ACC112 (cell line): ENCODE data around the gene SORCS3.

Source experiments
- H2AFZ ChIP-seq: fragments of 200-600 bp; sonication (generic); one replicate; pipeline ENCODE4 v1.6.0; 2017; ENCODE audit warnings: antibody characterized with exemption, low read length; ENCODE audit not compliant: unreplicated experiment
- H3K27ac ChIP-seq: fragments of 200-600 bp; sonication (generic); 2 replicates; pipeline ENCODE4 v1.5.1; 2014; ENCODE audit warnings: low read depth, mild to moderate bottlenecking, antibody characterized with exemption, low read length, moderate library complexity
- H3K27me3 ChIP-seq: fragments of 200-600 bp; sonication (generic); 2 replicates; pipeline ENCODE4 v1.6.1; 2014; ENCODE audit warnings: mild to moderate bottlenecking, antibody characterized with exemption, low read length, moderate library complexity, mixed read lengths; ENCODE audit not compliant: insufficient read depth
- H3K36me3 ChIP-seq: fragments of 200-600 bp; sonication (generic); 2 replicates; pipeline ENCODE4 v1.6.1; 2016; ENCODE audit warnings: mild to moderate bottlenecking, antibody characterized with exemption, low read length, moderate library complexity, mixed read lengths; ENCODE audit not compliant: insufficient read depth
- H3K4me1 ChIP-seq: fragments of 200-600 bp; sonication (generic); one replicate; pipeline ENCODE4 v1.6.1; 2016; ENCODE audit warnings: low read length, mixed read lengths; ENCODE audit not compliant: insufficient read depth, unreplicated experiment, control insufficient read depth
- H3K4me3 ChIP-seq: fragments of 200-600 bp; sonication (generic); 2 replicates; pipeline ENCODE4 v1.5.1; 2014; ENCODE audit warnings: mild to moderate bottlenecking, low read depth, low read length
- H3K79me2 ChIP-seq: fragments of 200-600 bp; sonication (generic); one replicate; pipeline ENCODE4 v1.6.0; 2016; ENCODE audit warnings: low read length; ENCODE audit not compliant: control insufficient read depth, unreplicated experiment, insufficient read depth

Gene SORCS3

GRCh38 chr10:104734433-104734832 lies 93.3 kb downstream of the SORCS3 start:
- no peak overlapping the region for H3K27ac ChIP-seq
- no peaks in the 10 kb centered on the region for H3K4me1 ChIP-seq
- no peak overlapping the region for H2AFZ ChIP-seq
- H3K79me2 ChIP-seq, result no peaks in the 10 kb centered on the region
- H3K27me3 ChIP-seq, result no peaks in the 10 kb centered on the region
- H3K36me3 ChIP-seq, result no peaks in the 10 kb centered on the region
- H3K4me3 ChIP-seq, result no peak overlapping the region

DNA sequence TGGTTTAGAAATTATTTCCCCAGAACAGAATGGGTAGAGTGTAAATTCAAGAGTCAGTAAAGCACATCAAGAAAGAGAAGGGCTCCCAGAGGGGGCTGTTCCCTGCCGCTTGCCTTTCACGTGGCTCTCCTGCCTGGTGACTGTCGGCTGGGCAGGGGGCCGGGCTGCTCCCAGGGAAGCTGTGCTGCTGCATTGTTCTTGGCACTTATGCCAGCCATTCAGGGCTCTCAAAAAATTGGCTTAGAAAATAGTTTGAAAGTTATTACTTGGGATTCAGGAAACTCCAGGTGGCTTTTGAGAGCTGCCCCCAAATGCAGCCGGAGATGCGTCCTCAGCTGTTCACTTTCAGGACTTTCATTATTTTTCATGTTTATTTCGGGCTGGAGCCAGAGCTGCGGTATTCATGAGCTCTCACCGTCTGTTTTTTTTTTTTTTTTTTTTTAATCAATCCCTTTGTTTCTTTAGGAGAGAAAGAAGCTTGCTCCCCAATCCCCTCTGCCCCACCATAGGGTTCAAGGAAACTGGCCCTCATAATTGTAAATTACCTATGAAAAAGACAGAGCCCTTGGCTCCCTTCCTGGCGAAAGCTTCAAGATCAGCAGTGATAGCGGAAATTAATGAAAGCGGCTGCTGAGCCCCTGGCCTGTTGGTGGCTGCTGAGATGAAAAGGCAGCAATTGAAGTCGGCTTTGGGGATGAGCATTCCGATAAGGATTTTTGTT lies 94.1 kb downstream of the SORCS3 start:
- Histone ChIP-seq H3K4me3 (no peak overlapping the region), H3K4me1 (no peaks in the 10 kb centered on the region), H3K27me3 (no peaks in the 10 kb centered on the region), H3K27ac (no peak overlapping the region), H3K36me3 (no peaks in the 10 kb centered on the region), H2AFZ (no peak overlapping the region), H3K79me2 (no peaks in the 10 kb centered on the region)

- no peak overlapping the region for H2AFZ ChIP-seq
Observed at GRCh38 chr10:104735757-104736391, 94.8 kb downstream of the SORCS3 start.

DNA sequence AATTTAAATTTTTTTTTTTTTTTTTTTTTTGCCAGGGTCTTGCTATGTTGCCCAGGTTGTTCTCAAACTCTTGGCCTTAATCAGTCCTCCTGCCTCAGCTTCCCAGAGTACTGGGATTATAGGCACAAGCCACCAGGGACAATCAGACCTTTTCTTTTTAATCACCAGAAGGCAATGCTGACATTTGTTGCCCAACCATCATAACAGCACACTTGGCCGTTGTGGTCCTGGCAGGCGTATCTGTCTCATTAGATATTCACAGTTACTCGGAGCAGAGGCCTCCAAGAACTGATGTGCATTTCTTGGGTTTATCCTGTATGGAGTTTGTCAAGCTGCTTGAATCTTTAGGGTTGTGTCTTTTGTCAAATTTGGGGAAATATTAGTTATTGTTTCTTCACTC lies 100.0 kb downstream of the SORCS3 start:
- Histone ChIP-seq H2AFZ (no peak overlapping the region), H3K36me3 (no peaks in the 10 kb centered on the region), H3K27me3 (no peaks in the 10 kb centered on the region), H3K79me2 (no peaks in the 10 kb centered on the region), H3K4me3 (no peak overlapping the region), H3K27ac (no peak overlapping the region), H3K4me1 (no peaks in the 10 kb centered on the region)

More at GRCh38 chr10:104735757-104736391, 94.8 kb downstream of the SORCS3 start:
- Histone ChIP-seq H3K27ac (no peak overlapping the region), H3K36me3 (no peaks in the 10 kb centered on the region), H3K4me3 (no peak overlapping the region), H3K27me3 (no peaks in the 10 kb centered on the region), H3K4me1 (no peaks in the 10 kb centered on the region), H3K79me2 (no peaks in the 10 kb centered on the region)

GRCh38 chr10:104744052-104744451 lies 103.0 kb downstream of the SORCS3 start:
- H2AFZ ChIP-seq, result no peak overlapping the region
- no peaks in the 10 kb centered on the region for H3K36me3 ChIP-seq
- no peaks in the 10 kb centered on the region for H3K27me3 ChIP-seq
- H3K27ac ChIP-seq, result no peak overlapping the region
- H3K4me1 ChIP-seq, result no peaks in the 10 kb centered on the region
- no peaks in the 10 kb centered on the region for H3K79me2 ChIP-seq
- H3K4me3 ChIP-seq, result no peak overlapping the region

DNA sequence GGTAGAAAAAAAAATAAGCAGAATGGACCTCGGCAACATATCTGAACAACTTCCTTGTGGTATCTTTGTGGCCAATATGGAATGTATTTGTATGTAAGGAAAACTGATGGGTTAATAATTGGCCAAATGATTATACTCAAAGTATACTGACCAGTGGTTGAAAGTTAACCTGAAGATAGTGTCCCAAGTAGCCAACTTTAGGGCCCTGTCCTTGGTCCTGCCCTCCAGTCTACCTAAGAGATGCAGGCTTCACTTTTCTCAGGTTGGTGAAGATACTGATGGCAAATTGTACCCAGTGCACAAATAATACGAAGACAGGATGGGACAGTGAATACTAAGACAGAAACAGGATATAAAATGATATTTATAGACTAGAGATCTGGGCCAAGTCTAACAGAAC lies 109.2 kb downstream of the SORCS3 start:
- no peaks in the 10 kb centered on the region for H3K36me3 ChIP-seq
- no peak overlapping the region for H3K27ac ChIP-seq
- no peak overlapping the region for H2AFZ ChIP-seq
- H3K4me1 ChIP-seq, result no peaks in the 10 kb centered on the region
- no peaks in the 10 kb centered on the region for H3K79me2 ChIP-seq
- no peaks in the 10 kb centered on the region for H3K27me3 ChIP-seq
- H3K4me3 ChIP-seq, result no peak overlapping the region

GRCh38 chr10:104762793-104763192 lies 121.7 kb downstream of the SORCS3 start:
- no peaks in the 10 kb centered on the region for H3K27me3 ChIP-seq
- H3K79me2 ChIP-seq, result no peaks in the 10 kb centered on the region
- no peak overlapping the region for H2AFZ ChIP-seq
- no peak overlapping the region for H3K27ac ChIP-seq
- H3K4me1 ChIP-seq, result no peaks in the 10 kb centered on the region
- H3K36me3 ChIP-seq, result no peaks in the 10 kb centered on the region
- H3K4me3 ChIP-seq, result no peak overlapping the region

DNA sequence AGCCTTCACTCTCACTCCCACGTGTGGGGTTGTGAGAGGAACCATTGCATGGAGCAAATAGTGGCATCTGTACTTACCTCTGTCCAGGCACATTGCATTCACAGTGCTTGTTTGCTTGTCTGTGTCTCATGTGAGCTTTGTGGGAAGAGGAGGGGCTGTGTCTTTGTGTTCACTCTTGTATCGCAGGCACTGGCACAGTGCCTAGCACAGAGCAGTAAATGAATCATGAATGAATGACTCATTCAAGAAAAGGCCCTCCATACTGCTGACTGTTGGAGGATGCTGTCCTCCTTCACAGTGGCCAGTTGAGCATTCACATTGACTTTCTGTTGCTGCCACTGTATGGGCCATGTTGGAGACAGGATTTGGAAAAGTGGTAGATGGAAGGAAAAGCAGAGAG lies 125.3 kb downstream of the SORCS3 start:
- H3K79me2 ChIP-seq, result no peaks in the 10 kb centered on the region
- no peak overlapping the region for H3K27ac ChIP-seq
- no peaks in the 10 kb centered on the region for H3K36me3 ChIP-seq

DNA sequence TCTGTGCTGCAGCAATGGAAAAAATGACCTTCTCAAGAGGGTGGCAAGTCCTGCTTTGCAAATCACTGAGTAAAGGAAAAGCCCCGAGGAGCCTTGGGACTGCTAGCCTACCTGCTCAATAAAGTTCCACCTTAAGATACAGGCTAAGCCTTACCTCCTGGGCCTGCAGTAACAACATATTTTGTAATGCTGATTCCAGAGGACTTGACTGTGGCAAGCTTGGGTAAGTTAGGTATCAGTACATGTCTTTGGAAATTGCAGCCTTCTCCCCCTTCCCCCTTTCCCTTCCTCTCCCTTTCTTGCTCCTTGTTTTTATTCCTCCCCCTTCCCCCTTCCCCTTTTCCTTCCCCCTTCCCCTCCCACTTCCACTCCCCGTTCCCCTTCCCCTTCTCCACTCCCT lies 126.2 kb downstream of the SORCS3 start:
- Histone ChIP-seq H2AFZ (no peak overlapping the region), H3K36me3 (no peaks in the 10 kb centered on the region), H3K27me3 (no peaks in the 10 kb centered on the region), H3K4me1 (no peaks in the 10 kb centered on the region), H3K27ac (no peak overlapping the region), H3K4me3 (no peak overlapping the region), H3K79me2 (no peaks in the 10 kb centered on the region)

More for the DNA sequence above, 125.3 kb downstream of the SORCS3 start:
- no peak overlapping the region for H3K4me3 ChIP-seq
- no peaks in the 10 kb centered on the region for H3K27me3 ChIP-seq
- no peaks in the 10 kb centered on the region for H3K4me1 ChIP-seq
- no peak overlapping the region for H2AFZ ChIP-seq

DNA sequence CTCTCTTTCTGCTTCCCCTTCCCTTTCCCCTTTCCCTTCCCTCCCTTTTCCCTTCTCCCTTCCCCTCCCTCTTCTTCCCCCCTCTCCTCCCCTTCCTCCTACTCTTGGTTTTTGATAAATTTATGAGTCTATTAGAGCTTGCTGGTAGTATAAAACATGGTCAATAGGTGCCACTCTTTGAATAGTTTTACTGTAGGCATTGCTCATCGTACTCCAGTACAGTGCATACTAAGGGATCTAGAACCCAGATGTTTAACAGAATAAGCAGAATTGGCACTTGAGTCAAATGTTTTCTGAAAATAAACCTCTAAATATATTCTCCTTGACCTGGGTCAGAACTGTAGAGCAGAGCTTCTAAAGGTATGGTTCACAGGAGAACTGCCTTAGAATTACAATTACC lies 126.7 kb downstream of the SORCS3 start:
- H3K27me3 ChIP-seq, result no peaks in the 10 kb centered on the region
- H3K79me2 ChIP-seq, result no peaks in the 10 kb centered on the region
- no peak overlapping the region for H3K27ac ChIP-seq
- H3K4me1 ChIP-seq, result no peaks in the 10 kb centered on the region
- H3K36me3 ChIP-seq, result no peaks in the 10 kb centered on the region
- no peak overlapping the region for H3K4me3 ChIP-seq
- H2AFZ ChIP-seq, result no peak overlapping the region

DNA sequence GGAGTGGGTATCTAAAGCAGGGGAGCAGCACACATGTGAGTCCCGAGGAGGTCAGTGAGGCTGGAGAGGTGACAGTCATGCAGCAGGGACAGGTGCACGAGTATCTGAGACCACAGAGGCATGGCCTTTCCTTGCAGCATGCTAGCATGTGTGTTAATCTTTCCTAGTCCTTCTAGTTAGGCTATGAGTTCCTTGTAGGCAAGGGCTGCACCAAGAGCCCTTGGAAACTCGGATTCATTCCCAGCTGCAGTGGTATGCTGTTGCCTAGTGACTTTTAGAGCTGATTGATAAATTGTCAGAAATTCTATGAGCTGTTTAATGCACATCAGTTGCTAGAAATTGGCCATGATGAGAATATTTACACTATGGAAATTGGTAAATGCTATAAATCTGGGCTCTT lies 132.0 kb downstream of the SORCS3 start:
- no peaks in the 10 kb centered on the region for H3K4me1 ChIP-seq

More for the DNA sequence above, 132.0 kb downstream of the SORCS3 start:
- H3K27me3 ChIP-seq, result no peaks in the 10 kb centered on the region
- no peak overlapping the region for H2AFZ ChIP-seq
- no peak overlapping the region for H3K4me3 ChIP-seq
- no peaks in the 10 kb centered on the region for H3K79me2 ChIP-seq
- H3K36me3 ChIP-seq, result no peaks in the 10 kb centered on the region
- no peak overlapping the region for H3K27ac ChIP-seq
